Tongue (tissue), 2 donors: Measurements from ENCODE around the gene KIAA1755. TPM values are rescaled to one million over a fixed set of nuclear protein-coding genes. Genes with fewer than 3 reads are reported as not detected.
"Not testable (repeated sequence)": the region's sequence is repeated elsewhere in the genome, so short reads cannot be mapped to it uniquely, and the experiment has no call there.

ENCODE experiments used
- DNase-seq: peaks from one replicate; pipeline ENCODE4 v3.0.0-alpha.2; 2015
- total RNA-seq: library from RNA; depleted of rRNA; stranded (reverse); fragments of >200 nt; gene quantifications from one replicate; pipeline ENCODE4 v1.2.3, GENCODE V29; 2014

Gene KIAA1755
- total RNA-seq, 1 donor from 2014 or later, result 5.0 TPM

DNA sequence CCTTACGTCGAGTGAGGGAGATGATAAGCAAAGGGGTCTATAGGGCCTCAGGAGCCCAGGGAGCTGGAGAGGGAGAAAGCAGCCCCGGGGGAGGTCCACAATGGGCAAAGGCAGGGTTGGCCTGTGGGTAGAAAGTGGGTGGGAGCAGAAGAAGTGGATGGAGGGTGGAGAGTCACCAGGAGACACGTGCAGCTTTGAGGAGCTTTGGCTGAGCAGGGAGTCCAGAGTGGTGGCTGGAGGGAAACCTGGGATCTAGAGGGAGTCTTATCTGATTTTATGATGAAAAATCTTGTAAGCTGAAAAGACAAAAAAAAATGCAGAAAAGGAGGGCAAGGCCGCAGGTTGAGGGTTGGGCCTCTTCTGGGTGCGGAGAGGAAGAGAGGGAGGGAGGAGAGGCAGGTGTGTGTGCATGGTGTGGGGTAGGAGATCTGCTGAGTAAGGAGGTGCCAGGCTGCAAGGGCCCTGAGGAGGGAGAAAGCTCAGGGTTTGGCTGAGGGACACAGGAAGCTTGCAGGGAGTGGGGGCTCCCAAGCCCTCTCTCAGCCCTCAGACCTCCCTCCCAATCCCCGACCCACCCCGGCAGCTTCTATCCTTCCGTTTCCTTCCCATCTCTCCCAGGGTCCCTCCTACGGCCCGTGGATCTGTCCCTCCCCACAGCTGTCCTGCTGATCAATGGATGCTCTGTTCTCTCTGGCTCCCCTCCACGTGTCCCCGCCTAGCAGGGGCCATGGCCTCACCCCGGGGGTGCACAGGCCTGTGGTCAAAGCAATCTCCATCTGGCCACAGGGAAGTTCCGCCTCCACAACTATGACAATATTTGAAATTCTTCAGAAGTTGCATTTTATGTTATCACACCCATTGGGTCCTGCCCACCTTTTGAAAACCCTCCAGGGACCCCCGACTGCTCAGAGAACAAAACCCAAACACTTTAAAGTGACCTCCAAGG lies 26.3 kb upstream of the KIAA1755 start:
- DNase-seq, result peak; percentile 70

DNA sequence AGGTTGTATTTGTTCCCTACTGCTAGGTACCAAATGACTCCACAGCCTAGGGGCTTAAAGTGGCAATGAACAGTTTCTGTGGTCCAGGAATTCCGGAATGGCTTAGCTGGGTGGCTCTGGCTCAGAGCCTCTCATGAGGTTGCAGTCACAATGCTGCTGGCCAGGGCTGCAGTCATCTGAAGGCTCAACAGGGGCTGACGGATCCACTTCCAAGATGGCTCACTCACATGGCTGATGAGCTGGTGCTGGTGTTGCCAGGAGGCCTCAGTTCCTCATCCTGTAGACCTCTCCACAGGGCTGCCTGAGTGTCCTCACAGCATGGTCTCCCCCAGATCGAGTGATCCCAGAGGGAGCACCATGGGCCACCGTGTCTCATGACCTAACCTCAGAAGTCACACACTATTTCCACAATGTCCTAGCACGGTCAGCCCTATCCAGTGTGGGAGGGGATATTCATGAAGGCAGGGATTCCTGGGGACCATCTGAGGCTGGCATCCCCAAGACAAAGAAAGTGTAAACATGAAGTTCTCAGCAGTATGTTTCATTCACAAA lies 24.4 kb upstream of the KIAA1755 start:
- no peak for DNase-seq

DNA sequence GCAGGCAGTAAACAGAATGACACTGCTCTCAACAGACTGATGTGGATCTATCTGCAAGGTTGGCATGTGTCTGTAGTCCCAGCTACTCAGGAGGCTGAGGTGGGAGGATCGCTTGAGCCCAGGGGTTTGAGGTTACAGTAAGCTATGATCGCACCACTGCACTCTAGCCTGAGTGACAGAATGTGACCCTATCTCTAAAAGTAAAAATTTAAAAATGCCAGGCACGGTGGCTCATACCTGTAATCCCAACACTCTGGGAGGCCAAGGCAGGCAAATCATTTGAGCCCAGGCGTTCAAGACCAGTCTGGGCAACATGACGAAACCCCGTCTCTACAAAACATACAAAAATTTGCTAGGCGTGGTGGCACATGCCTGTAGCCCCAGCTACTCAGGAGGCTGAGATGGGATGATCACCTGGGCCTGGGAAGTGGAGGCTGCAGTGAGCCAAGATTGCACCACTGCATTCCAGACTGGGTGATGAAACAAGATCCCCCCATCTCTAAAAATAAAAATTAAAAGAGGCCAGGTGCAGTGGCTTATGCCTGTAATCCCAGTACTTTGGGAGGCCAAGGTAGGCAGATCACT lies 23.6 kb upstream of the KIAA1755 start:
- DNase-seq, result not testable (repeated sequence)

DNA sequence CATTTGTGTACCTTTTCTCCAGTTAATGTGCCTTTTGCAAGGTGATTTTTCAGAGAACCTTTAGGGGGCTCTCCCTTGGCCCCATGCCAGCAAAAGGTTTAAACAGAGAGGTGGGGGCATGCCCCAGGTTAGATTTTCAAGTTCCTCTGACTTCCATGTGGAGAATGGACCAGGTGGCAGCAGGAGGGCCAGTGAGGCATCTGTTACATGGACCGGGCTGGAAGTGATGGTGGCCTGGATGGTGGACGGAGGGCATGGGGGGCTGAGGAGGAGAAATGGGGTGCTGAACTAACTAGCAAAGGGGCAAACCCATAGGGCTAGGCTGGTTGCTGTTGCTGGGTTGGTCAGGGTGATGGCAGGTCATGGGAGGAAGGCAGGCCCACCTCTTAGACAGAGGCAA lies 22.7 kb upstream of the KIAA1755 start:
- no peak for DNase-seq

DNA sequence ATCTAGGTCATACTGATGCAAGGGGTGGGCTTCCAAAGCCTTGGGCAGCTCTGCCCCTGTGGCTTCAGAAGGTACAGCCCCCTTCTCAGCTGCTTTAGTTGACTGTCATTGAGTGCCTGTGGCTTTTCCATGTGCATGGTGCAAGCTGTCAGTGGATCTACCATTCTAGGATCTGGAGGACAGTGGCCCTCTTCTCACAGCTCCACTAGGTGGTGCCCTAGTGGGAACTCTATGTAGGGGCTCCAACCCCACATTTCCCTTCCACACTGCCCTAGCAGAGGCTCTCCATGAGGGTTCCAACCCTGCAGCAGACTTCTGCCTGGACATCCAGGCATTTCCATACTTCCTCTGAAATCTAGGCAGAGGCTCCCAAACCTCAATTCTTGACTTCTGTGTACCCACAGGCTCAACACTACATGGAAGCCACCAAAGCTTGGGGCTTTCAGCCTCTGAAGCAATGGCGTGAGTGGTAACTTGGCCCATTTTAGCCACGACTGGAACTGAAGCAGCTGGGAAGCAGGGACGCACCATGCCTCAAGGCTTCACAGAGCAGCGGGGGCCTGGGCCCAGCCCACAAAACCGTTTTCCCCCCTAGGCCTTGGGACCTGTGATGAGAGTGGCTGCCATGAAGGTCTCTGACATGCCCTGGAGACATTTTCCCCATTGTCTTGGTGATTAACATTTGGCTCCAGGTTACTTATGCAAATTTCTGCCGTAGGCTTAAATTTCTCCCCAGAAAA lies 20.8 kb upstream of the KIAA1755 start:
- DNase-seq, result not testable (repeated sequence)

DNA sequence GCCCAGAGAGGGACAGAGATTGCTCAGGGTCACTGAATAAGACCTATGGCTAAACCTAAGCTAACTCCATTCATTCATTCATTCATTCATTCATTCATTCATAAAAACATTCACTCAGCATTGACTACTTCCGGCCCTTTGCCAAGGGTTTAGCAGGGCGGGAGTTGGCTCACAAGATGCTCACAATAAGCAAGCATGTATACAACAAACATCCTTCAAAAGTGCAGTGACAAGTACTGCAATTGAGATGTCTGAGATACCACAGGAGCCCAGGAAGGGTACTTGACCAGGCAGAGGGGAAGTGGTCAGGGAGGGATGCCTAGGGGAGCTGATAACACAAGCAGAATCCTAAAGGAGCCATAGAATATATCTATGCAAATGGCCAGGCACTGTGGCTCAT lies 18.2 kb upstream of the KIAA1755 start:
- DNase-seq, result no peak

DNA sequence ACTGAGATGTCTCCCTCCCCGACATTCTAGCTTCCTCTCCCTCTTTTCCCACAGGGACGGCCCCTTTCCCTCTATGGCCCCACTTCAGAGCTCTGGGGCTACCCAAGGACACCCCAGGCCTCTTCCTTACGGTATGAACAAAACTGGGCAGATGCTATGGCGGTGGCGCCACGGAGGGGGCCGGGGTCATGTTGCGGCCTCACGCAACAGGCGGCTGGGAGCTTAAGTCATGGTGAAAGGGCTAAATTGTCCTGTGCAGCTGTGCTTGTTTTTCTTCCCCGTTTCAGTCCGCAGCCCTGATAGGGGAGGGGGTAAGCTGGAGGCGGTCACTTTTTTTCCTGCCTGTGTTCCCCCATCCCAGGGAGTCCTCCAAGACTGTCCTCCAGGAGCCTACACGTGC lies 17.6 kb upstream of the KIAA1755 start:
- DNase-seq, result peak; percentile 90

DNA sequence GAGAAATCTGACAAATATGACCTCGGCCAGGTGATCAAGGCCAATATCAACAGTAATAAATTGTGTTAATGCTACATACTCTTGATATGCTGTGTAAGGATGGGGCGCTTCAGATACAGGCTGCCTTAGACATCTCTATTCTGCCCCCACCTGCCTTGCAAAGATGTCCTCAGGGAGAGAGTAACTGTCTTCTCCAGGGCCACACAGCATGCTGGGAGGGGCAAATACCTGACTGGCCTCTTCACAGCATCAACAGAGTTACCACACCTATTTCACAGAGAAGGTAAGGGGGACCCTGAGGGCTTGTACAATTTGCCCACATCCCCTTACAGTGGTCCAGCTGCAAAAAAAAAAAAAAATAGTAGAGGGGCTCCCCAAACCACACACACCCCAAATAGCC lies 17.2 kb upstream of the KIAA1755 start:
- DNase-seq, result no peak

DNA sequence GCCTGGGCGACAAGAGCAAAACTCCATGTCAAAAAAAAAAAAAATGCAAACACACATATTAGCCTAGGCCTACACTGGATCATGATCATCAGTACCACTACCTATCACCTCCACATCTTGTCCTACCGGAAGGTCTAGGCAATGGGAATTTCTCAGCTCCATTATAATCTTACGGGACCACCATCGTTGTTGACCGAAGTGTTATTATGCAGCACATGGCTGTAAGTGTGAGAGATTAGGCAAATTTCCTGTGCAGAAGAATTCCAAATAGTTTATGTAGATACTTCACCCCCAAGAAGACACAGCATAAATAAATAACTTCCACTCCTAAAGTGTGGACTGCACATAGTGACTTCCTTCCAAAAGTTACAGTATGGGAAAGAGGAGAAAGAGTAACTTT lies 16.8 kb upstream of the KIAA1755 start:
- no peak for DNase-seq

DNA sequence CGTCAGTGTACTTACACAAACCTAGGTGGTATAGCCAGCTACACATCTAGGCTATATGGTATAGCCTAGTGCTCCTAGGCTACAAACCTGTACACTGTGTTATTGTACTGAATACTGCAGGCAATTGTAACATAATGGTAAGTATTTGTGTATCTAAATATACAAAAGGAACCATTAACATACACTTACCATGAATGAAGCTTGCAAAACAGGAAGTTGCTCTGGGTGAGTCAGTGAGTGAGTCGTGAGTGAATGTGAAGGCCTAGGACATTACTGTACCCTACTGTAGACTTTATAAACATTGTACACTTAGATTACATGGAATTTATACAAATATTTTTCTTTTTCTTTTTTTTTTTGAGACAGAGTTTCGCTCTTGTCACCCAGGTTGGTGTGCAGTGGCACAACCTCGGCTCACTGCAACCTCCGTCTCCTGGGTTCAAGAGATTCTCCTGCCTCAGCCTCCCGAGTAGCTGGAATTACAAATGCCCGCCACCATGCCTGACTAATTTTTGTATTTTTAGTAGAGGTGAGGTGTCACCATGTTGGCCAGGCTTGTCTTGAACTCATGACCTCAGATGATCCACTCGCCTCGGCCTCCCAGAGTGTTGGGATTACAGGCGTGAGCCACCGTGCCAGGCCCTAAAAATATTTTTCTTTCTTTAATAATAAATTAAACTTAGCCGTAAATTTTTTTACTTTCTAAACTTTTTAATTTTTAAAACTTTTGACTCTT lies 15.4 kb upstream of the KIAA1755 start:
- DNase-seq, result no peak

DNA sequence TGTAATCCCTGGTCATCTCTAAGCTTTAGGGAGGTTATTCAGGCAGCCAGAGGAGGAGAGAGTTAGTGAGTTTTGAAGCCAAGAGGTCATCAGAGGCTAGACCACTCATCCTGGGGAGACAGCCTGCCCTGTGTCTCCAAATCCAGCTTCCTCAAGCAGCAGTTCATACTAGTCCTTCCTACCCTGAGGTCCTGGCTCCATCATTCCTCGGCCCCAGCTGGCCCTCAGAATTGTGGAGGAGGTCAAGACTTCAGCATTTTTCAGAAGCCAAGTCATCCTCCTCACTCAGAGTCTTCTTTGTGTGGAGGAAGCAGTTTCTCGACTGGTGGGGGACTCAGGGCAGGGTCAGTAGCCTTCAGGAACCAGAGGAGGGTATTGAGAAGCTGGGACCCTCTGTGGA lies 12.4 kb upstream of the KIAA1755 start:
- no peak for DNase-seq

DNA sequence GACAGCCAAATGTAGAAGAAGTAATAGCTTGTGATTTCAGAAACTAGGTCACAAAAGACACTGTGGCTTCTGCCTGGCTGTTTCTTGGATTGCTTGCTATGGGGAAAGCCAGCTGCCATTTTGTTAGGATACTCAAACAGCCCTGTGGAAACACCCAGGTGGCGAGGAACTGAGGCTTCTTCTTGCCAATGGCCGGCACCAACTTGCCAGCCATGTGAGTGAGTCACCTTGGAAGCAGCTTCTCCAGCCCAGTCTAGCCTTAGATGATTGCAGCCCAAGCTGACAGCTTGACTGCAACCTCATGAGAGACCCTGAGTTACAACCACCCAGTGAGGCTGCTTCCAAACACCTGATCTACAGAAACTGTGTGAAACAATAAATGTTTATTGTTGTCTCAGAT lies 11.9 kb upstream of the KIAA1755 start:
- no peak for DNase-seq

DNA sequence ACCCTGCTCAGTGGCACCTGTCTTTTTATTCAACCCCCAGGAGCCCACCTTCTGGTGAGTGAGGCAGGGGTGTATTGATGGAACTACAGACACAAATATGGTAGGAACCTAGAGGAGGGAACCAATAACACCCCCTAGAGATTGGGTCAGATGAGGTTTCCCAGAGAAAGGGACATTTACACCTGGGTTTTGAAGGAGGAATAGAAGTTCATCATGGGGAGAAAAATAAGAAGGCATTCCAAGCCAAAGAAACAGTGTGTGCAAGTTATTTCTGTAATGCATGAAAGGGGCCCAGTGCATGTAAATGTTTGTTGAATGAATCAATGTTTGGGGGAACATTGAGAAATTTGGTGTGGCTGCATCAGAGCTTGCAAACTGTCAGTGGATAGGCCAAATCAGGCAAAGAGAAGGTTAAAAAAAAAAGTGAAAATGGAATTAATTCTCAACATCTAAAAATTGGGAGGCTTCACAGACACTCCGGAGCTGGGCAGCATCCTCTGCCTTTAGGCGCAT lies 11.1 kb upstream of the KIAA1755 start:
- DNase-seq, result no peak

DNA sequence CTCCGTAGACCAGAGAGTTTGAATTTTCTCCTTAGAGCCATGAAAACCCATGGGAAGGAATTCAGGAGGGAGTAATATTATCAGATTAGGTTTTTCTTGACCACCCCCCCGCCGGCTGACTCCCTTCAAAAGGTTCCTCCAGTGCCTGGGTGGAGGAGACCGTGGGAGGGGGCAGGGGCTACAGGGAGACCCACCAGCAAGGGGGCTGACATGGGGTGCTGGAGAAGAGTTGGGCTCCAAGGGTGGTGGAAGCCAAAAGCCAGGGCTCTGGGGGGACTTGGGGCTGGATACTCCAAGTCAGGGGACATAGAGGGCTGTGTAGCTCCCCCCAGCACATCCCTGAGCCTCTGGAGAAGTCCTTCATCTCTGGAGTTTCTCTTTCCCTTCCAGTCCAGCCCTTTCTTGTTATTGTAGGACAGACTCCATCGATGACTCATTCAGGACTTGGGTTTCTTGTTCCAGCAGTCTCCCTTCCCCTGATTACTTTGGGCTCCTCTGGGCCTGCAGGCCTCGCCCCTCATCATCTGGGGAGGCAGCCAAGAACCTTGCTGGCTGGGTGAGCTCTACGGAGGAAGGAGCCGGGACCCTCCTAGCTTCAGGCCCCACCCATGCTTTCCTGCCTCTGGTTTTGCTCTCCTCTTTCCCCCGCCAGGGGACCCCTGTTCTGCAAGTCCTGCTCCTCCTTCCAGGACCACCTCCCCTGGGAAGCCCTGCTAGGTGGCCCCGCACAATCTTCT lies 10.5 kb upstream of the KIAA1755 start:
- peak; percentile 91 for DNase-seq

DNA sequence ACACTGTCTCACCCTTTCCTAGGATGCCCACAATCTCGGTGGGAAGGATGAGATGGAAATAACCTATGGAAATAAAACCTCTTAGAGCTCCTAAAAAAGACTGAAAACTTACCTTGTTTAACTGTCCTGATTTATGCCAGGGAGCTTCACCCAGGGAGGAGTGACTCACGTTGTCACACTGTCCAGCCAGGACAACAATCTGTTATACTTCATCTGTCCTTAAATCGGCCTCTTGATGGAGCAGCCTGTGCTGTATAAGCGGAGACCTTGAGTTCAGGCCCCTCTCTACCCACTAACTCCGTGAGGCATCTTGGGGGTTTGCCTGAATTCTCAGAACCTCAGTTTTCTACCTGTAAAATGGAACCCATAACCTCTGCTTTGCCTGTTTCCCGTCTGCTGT lies 9.2 kb upstream of the KIAA1755 start:
- no peak for DNase-seq

DNA sequence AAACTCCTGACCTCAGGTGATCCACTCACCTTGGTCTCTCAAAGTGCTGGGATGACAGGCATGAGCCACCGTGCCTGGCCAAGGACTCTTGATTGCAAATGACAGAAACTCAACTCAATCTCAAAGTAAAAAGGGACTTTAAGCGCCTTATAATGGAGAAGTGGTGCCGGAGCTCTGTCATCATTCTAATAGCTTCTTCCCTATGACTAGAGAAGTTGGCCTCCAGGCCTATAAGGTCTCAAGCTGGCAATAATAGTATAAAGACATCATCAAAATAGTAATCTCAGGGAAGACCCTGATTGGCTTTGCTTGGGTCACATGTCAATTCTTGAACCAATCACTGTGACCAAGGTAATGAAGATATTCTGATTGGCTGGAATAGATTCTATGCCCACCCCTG lies 8.5 kb upstream of the KIAA1755 start:
- no peak for DNase-seq

DNA sequence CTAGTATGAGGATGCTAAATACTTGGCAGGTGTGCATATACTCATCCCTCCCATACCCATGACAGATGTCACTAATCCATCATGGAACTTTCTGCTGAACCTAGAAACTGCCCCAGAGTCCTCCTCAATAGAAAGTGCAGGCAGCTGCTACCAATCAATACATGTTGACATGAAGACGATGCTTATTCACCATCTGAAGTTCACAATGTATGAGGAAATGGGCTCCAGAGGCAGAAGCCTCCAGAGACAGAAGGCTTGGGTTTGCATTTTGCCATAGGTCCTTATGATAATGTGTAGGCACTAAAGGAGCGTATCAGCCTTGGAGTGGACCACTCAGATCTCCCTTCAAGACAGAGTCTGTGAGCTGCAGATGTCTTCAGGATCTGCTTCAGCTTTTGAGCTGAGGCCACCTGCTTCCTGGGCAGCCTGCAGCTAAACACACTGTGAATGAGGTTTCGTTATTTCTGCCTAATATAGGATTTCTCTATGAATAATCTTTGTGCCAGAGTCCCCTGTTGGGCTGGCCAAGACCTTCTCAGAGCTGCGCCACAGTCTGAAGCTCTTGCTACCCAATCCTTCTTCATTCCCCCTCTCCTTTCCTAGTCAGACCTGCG lies 7.5 kb upstream of the KIAA1755 start:
- DNase-seq, result no peak

DNA sequence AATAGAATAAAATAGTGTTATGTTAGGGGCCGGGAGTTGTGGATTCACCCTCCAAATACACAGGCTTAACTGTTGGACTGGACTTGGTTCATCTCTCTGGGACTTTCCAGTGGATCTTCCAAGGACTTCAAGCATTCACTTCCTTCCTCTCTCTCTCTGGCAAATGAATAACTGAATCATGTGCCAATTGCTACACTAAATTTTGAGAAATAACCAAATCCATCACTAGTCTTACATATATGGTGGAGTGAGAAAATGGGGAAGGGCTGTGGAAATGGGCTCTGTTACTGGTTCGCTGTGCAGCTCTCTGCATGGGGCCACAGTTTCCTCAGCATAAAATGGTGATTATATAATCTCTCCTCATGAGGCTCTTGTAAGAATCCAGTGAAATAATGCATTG lies 6.8 kb upstream of the KIAA1755 start:
- no peak for DNase-seq

DNA sequence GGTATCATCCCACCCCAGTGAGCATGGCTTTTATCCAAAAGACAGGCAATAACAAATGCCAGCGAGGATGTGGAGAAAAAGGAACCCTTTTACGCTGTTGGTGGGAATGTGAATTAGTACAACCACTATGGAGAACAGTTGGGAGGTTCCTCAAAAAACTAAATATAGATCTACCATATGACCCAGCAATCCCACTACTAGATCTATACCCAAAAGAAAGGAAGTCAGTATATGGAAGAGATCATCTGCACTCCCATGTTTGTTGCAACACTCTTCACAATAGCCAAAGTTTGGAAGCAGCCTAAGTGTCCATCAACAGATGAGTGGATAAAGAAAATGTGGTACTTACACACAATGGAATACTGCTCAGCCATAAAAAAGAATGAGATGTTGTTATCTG lies 5.9 kb upstream of the KIAA1755 start:
- no peak for DNase-seq

DNA sequence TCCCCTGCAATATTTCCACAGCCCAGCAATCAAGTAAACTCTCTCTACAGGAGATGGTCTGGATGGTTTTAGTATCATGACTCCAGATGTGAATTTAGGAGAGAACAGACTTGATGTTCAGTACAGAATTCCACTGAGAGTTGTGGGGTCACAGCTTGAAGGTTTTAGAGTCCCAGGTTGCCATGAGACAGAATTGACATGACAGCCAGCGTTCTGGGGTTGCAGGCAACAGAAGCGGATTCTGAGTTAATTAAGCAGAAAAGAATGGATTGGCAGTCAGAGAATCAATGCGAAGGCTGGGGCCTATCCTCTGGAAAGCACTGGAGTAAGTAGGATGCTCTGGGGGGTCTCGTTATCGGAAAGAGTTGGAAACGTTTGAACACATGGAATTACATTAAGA lies 2.4 kb upstream of the KIAA1755 start:
- DNase-seq, result no peak

DNA sequence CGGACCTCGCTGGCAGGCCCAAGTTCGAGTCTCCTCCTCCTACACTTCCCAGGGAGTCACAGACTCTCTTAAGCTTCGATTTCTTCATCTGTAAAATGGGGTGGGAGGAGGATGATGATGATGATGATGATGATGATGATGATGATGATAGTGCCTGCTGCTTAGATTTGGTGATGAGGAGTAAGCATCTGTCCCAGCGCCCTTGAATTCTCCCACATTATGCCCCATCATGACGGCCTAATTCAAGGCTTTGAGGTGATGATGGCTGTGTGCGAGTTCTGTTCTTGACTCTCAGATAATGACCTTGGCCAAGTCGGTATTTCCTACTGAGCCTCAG lies 487 bp upstream of the KIAA1755 start:
- no peak for DNase-seq
